ENCODE measurements around the gene SH3PXD2A. TPM values are rescaled to one million over a fixed set of nuclear protein-coding genes. Genes with fewer than 3 reads are reported as not detected.

SH3PXD2A gene
- total and polyA plus RNA-seq, 10 of the 15 experiments (the other 5 are each of a cell fraction or from before 2014, with no cell fraction given): 0.63 to 14.0 (median 4.4) TPM

DNA sequence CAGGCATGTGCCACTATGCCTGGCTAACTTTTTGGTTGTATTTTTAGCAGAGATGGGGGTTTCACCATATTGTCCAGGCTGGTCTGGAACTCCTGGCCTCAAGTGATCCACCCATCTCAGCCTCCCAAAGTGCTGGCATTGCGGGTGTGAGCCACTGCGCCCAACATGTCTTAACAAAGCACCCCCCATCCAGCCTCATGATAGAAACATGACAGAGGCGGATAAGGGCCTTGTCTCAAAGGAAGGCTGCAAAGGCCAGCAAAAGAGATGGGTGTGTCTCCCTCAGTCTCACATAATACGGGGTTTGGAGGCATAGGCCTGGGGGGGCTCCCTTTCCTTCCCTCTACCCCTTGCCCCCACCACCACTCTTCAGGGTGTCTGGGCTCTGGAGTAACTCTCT, 93.2 kb downstream of the SH3PXD2A start:
- in situ Hi-C loops (cut with MboI) (no loop called here), intact Hi-C loops (cut with micrococcal nuclease; ENCODE audit: unreplicated experiment) (no loop called here)
- Histone ChIP-seq H3K4me1 (ENCODE audit: control insufficient read depth, insufficient read depth, low read length) (peaks cover 9% of the 10 kb centered on the region), H3K79me2 (ENCODE audit: control insufficient read depth, insufficient read depth, low read length) (no peaks in the 10 kb centered on the region), H3K4me2 (ENCODE audit: control insufficient read depth, insufficient read depth) (no peak overlapping the region), H3K27me3 (replicated peaks in 1 of 2; ENCODE audit: control insufficient read depth in 2 of 2, insufficient read depth in 2 of 2, low read length in 1 of 2) (no peaks in the 10 kb centered on the region), H3K9ac (ENCODE audit: control insufficient read depth, insufficient read depth, low read length) (no peak overlapping the region), H2AFZ (ENCODE audit: control insufficient read depth, low read depth, low read length) (no peak overlapping the region), H3K4me3 (no peak overlapping the region), H3K36me3 (ENCODE audit: control insufficient read depth in 2 of 2, insufficient read depth in 2 of 2, low read length in 1 of 2) (no peaks in the 10 kb centered on the region), H4K20me1 (ENCODE audit: control insufficient read depth, insufficient read depth) (no peaks in the 10 kb centered on the region), H3K27ac (ENCODE audit: control insufficient read depth, insufficient read depth) (no peak overlapping the region), H3K9me3 (replicated peaks; ENCODE audit: control insufficient read depth, insufficient read depth, low read length) (no peaks in the 10 kb centered on the region)
- no peak for ATAC-seq
- ChIA-PET CTCF (interaction anchor here (1.4 kb wide), 1 partner anchor 12 kb away, joined by 4 read pairs; no protein-coding TSS in a partner anchor), SMC1A (ENCODE audit: uncharacterized antibody, unreplicated experiment) (interaction anchor here (1.2 kb wide), 1 partner anchor 10 kb away, joined by 3 read pairs; no protein-coding TSS in a partner anchor), RAD21 (ENCODE audit: unreplicated experiment) (no interaction called here), POLR2A (no interaction called here)
- no peak for FAIRE-seq
- no TSS peak for BruUV-seq (replicated peaks)
- WGBS (ENCODE audit: insufficient coverage, insufficient replicate concordance, low lambda C conversion rate, missing lambda C conversion rate): 75% methylated on average over 4 of the region's 4 CpGs
- no peak for DNase-seq (ENCODE audit: low read depth, low spot score)
- TF ChIP-seq NR2C1 (IDR thresholded peaks at IDR 0.05) (no peak), GATAD2B (conservative IDR thresholded peaks at IDR 0.05; ENCODE audit: low read depth) (no peak), STAT3 (IDR thresholded peaks at IDR 0.05; ENCODE audit: low read depth, low read length) (no peak), SRF (IDR thresholded peaks at IDR 0.05; ENCODE audit: low read depth in 2 of 2, low read length in 2 of 2) (no peak), MTA3 (IDR thresholded peaks at IDR 0.05; ENCODE audit: borderline replicate concordance, low read length) (no peak), E4F1 (IDR thresholded peaks at IDR 0.05; ENCODE audit: borderline replicate concordance, partially characterized antibody) (no peak), POU2F2 (IDR thresholded peaks at IDR 0.05; ENCODE audit: borderline replicate concordance, low read depth, low read length) (no peak), TBL1XR1 (IDR thresholded peaks at IDR 0.05; ENCODE audit: low read depth, low read length) (no peak), ATF7 (IDR thresholded peaks at IDR 0.05; ENCODE audit: low read depth) (no peak)
- TF ChIP-seq, protein P1, sequence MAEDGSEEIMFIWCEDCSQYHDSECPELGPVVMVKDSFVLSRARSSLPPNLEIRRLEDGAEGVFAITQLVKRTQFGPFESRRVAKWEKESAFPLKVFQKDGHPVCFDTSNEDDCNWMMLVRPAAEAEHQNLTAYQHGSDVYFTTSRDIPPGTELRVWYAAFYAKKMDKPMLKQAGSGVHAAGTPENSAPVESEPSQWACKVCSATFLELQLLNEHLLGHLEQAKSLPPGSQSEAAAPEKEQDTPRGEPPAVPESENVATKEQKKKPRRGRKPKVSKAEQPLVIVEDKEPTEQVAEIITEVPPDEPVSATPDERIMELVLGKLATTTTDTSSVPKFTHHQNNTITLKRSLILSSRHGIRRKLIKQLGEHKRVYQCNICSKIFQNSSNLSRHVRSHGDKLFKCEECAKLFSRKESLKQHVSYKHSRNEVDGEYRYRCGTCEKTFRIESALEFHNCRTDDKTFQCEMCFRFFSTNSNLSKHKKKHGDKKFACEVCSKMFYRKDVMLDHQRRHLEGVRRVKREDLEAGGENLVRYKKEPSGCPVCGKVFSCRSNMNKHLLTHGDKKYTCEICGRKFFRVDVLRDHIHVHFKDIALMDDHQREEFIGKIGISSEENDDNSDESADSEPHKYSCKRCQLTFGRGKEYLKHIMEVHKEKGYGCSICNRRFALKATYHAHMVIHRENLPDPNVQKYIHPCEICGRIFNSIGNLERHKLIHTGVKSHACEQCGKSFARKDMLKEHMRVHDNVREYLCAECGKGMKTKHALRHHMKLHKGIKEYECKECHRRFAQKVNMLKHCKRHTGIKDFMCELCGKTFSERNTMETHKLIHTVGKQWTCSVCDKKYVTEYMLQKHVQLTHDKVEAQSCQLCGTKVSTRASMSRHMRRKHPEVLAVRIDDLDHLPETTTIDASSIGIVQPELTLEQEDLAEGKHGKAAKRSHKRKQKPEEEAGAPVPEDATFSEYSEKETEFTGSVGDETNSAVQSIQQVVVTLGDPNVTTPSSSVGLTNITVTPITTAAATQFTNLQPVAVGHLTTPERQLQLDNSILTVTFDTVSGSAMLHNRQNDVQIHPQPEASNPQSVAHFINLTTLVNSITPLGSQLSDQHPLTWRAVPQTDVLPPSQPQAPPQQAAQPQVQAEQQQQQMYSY (CRISPR knock-in tag; IDR thresholded peaks at IDR 0.05): no peak
- TF ChIP-seq, protein P2, sequence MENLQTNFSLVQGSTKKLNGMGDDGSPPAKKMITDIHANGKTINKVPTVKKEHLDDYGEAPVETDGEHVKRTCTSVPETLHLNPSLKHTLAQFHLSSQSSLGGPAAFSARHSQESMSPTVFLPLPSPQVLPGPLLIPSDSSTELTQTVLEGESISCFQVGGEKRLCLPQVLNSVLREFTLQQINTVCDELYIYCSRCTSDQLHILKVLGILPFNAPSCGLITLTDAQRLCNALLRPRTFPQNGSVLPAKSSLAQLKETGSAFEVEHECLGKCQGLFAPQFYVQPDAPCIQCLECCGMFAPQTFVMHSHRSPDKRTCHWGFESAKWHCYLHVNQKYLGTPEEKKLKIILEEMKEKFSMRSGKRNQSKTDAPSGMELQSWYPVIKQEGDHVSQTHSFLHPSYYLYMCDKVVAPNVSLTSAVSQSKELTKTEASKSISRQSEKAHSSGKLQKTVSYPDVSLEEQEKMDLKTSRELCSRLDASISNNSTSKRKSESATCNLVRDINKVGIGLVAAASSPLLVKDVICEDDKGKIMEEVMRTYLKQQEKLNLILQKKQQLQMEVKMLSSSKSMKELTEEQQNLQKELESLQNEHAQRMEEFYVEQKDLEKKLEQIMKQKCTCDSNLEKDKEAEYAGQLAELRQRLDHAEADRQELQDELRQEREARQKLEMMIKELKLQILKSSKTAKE (IDR thresholded peaks at IDR 0.05; ENCODE audit: low read depth, poor library complexity, severe bottlenecking): no peak
- TF ChIP-seq, protein P3, sequence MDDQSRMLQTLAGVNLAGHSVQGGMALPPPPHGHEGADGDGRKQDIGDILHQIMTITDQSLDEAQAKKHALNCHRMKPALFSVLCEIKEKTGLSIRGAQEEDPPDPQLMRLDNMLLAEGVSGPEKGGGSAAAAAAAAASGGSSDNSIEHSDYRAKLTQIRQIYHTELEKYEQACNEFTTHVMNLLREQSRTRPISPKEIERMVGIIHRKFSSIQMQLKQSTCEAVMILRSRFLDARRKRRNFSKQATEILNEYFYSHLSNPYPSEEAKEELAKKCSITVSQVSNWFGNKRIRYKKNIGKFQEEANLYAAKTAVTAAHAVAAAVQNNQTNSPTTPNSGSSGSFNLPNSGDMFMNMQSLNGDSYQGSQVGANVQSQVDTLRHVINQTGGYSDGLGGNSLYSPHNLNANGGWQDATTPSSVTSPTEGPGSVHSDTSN (IDR thresholded peaks at IDR 0.05; ENCODE audit: insufficient replicate concordance, low read depth, low read length): no peak
- TF ChIP-seq, protein P4, sequence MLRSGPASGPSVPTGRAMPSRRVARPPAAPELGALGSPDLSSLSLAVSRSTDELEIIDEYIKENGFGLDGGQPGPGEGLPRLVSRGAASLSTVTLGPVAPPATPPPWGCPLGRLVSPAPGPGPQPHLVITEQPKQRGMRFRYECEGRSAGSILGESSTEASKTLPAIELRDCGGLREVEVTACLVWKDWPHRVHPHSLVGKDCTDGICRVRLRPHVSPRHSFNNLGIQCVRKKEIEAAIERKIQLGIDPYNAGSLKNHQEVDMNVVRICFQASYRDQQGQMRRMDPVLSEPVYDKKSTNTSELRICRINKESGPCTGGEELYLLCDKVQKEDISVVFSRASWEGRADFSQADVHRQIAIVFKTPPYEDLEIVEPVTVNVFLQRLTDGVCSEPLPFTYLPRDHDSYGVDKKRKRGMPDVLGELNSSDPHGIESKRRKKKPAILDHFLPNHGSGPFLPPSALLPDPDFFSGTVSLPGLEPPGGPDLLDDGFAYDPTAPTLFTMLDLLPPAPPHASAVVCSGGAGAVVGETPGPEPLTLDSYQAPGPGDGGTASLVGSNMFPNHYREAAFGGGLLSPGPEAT (IDR thresholded peaks at IDR 0.05; ENCODE audit: low read depth): no peak

Data from GM12878 (cell line).